Measurements from ENCODE around the gene COL17A1.

COL17A1 gene

DNA sequence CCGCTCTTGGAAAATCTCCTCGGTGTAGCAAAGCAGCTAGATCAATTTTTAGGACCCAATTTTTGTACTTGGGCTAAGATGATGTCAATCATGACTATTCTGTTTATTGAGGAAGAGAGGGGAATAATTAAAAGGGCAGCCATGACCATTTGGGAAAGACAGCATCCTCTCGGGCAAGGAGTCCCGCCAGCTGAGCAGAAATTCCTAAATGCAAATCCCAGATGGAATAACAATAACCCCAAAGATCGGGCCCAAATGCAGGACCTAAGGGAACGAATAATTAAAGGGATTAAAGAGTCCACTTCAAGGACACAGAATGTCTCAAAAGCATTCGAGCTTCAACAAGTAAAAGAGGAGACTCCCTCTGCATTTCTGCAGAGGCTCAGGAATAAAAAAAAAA is 18.7 kb downstream of the COL17A1 start:
- Histone ChIP-seq H3K4me3 (IDR thresholded peaks at IDR 0.05; ENCODE audit: insufficient read depth, low read depth, low read length) (no peak overlapping the region), H3K9ac (no peak overlapping the region), H2AFZ (ENCODE audit: low read depth) (no peak overlapping the region), H3K36me3 (ENCODE audit: insufficient read depth) (no peaks in the 10 kb centered on the region), H4K20me1 (ENCODE audit: insufficient read depth) (no peaks in the 10 kb centered on the region), H3K79me2 (ENCODE audit: insufficient read depth, low read depth) (no peaks in the 10 kb centered on the region), H3K4me2 (no peak overlapping the region), H3K27ac (no peak overlapping the region), H3K4me1 (ENCODE audit: low read depth, poor library complexity, severe bottlenecking) (no peaks in the 10 kb centered on the region), H3K27me3 (ENCODE audit: insufficient read depth, low read depth) (no peaks in the 10 kb centered on the region)
- TF ChIP-seq, protein P1, sequence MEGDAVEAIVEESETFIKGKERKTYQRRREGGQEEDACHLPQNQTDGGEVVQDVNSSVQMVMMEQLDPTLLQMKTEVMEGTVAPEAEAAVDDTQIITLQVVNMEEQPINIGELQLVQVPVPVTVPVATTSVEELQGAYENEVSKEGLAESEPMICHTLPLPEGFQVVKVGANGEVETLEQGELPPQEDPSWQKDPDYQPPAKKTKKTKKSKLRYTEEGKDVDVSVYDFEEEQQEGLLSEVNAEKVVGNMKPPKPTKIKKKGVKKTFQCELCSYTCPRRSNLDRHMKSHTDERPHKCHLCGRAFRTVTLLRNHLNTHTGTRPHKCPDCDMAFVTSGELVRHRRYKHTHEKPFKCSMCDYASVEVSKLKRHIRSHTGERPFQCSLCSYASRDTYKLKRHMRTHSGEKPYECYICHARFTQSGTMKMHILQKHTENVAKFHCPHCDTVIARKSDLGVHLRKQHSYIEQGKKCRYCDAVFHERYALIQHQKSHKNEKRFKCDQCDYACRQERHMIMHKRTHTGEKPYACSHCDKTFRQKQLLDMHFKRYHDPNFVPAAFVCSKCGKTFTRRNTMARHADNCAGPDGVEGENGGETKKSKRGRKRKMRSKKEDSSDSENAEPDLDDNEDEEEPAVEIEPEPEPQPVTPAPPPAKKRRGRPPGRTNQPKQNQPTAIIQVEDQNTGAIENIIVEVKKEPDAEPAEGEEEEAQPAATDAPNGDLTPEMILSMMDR (conservative IDR thresholded peaks at IDR 0.05; ENCODE audit: low read depth, low read length), result no peak

DNA sequence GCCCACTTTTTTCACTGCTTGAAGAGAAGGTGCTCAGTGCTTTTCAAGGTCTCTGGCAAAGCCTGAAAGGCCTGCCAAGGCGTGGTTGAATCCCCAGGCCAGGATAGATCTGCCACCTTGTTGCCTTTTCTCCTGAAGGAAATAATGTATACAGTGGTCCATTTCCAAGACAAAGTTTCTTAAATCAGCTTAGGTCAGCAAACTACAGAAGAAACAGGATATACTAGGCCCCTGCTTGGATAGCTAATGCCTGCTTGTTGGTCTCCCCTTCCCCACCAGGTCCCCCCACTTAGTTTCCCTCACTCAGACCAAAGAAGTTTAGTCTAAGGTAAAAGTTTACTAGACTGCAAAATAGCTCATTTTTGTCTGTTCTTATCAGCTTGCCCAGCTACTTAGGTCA is 19.9 kb downstream of the COL17A1 start:
- Histone ChIP-seq H3K4me1 (ENCODE audit: low read depth, poor library complexity, severe bottlenecking) (no peaks in the 10 kb centered on the region), H3K4me2 (no peak overlapping the region), H2AFZ (ENCODE audit: low read depth) (no peak overlapping the region), H3K9ac (no peak overlapping the region), H3K36me3 (ENCODE audit: insufficient read depth) (no peaks in the 10 kb centered on the region), H3K27ac (no peak overlapping the region), H3K4me3 (IDR thresholded peaks at IDR 0.05; ENCODE audit: insufficient read depth, low read depth, low read length) (no peak overlapping the region), H3K79me2 (ENCODE audit: insufficient read depth, low read depth) (no peaks in the 10 kb centered on the region), H4K20me1 (ENCODE audit: insufficient read depth) (no peaks in the 10 kb centered on the region), H3K27me3 (ENCODE audit: insufficient read depth, low read depth) (no peaks in the 10 kb centered on the region)
- TF ChIP-seq, protein P1 (conservative IDR thresholded peaks at IDR 0.05; ENCODE audit: low read depth, low read length), result no peak

DNA sequence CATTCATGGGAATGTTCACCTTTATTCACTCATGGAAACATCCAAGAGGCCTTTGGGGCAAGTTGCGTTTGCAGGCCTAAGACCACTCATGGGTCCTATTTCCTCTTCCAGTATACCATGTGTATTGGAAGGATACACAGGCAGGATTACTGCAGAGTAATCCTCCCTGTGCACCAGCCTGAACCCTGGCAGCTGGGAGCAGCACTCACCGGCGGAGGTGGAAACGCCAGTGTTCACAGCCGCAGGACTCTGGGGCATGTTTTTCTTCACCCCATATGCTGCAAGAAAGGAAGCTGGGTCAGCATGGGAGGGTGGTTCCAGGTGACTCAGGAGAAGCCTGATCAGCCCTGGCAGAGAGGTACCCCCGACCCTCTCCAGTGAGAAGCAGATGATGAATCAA is 24.5 kb downstream of the COL17A1 start:
- Histone ChIP-seq H4K20me1 (ENCODE audit: insufficient read depth) (no peaks in the 10 kb centered on the region), H3K9ac (no peak overlapping the region), H3K4me1 (ENCODE audit: low read depth, poor library complexity, severe bottlenecking) (no peaks in the 10 kb centered on the region), H3K27ac (no peak overlapping the region), H3K36me3 (ENCODE audit: insufficient read depth) (no peaks in the 10 kb centered on the region), H3K4me2 (no peak overlapping the region), H3K4me3 (IDR thresholded peaks at IDR 0.05; ENCODE audit: insufficient read depth, low read depth, low read length) (no peak overlapping the region), H3K27me3 (ENCODE audit: insufficient read depth, low read depth) (no peaks in the 10 kb centered on the region), H2AFZ (ENCODE audit: low read depth) (no peak overlapping the region), H3K79me2 (ENCODE audit: insufficient read depth, low read depth) (no peaks in the 10 kb centered on the region)
- TF ChIP-seq, protein P1 (conservative IDR thresholded peaks at IDR 0.05; ENCODE audit: low read depth, low read length), result no peak

DNA sequence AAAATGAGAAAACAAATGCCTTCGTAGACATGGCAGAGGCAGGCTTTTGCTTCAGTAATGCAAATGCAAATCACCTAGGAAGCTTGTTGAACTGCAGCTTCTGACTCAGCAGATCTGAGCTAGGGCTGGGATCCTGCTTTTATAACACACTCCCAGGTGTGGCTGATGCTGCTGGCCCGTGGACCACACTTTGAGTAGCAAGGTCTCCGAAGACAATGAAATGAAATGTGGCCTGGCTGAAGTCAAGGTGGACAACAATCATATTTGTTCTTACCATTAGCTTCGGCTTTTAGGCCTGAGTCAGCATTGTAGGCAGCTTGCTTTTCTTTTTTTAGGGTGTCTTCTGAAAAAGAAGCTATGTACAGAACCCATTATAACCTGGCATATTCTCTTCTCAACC is 26.3 kb downstream of the COL17A1 start:
- H4K20me1 ChIP-seq (ENCODE audit: insufficient read depth), result no peaks in the 10 kb centered on the region
- H2AFZ ChIP-seq (ENCODE audit: low read depth), result no peak overlapping the region
- no peak overlapping the region for H3K9ac ChIP-seq

More for the DNA sequence above, 26.3 kb downstream of the COL17A1 start:
- no peaks in the 10 kb centered on the region for H3K36me3 ChIP-seq (ENCODE audit: insufficient read depth)
- TF ChIP-seq, protein P1 (conservative IDR thresholded peaks at IDR 0.05; ENCODE audit: low read depth, low read length), result no peak
- H3K4me2 ChIP-seq, result no peak overlapping the region
- H3K27ac ChIP-seq, result no peak overlapping the region
- no peak overlapping the region for H3K4me3 ChIP-seq (IDR thresholded peaks at IDR 0.05; ENCODE audit: insufficient read depth, low read depth, low read length)
- no peaks in the 10 kb centered on the region for H3K4me1 ChIP-seq (ENCODE audit: low read depth, poor library complexity, severe bottlenecking)
- no peaks in the 10 kb centered on the region for H3K79me2 ChIP-seq (ENCODE audit: insufficient read depth, low read depth)
- no peaks in the 10 kb centered on the region for H3K27me3 ChIP-seq (ENCODE audit: insufficient read depth, low read depth)

All from KMS-11 (cell line).